K562 (cell line): ENCODE measurements around the gene ZNF195. TPM values are rescaled to one million over a fixed set of nuclear protein-coding genes. Genes with fewer than 3 reads are reported as not detected.
A peak's percentile ranks its signal among the peaks of the same experiment; 100 is the strongest.

Source experiments
- CHD2 ChIP-seq: IDR thresholded peaks from 2 replicates; pipeline ENCODE4 v1.6.1; 2011; ENCODE audit warnings: low read depth, low read length
- FOXM1 ChIP-seq, 2 experiments: fragments of 450-650 bp in 1 of 2; sonication (generic) in 1 of 2; formaldehyde crosslinking in 1 of 2; IDR thresholded peaks; 2 replicates each; pipeline versions ENCODE4 v1.6.1 to v1.9.0; 2017 to 2022; ENCODE audit warnings: low read depth in 2 of 2, mild to moderate bottlenecking in 2 of 2, missing genetic modification reagents in 1 of 2, moderate library complexity in 1 of 2
- HDAC6 ChIP-seq: IDR thresholded peaks from 2 replicates; pipeline ENCODE4 v1.6.1; 2012; ENCODE audit warnings: low read depth, mild to moderate bottlenecking, control low read depth, inconsistent platforms, low read length, moderate library complexity
- HNRNPUL1 ChIP-seq: fragments of 200-400 bp; formaldehyde crosslinking; IDR thresholded peaks from 2 replicates; pipeline ENCODE4 v1.6.1; 2017; ENCODE audit warnings: low read length
- KDM2B ChIP-seq: fragments of 250-450 bp; sonication (Bioruptor Pico); IDR thresholded peaks from 2 replicates; pipeline ENCODE4 v1.8.0; 2021; ENCODE audit warnings: mild to moderate bottlenecking, moderate library complexity
- KLF13 ChIP-seq: fragments of 450-650 bp; IDR thresholded peaks from 2 replicates; pipeline ENCODE4 v1.6.1; 2016; ENCODE audit warnings: missing genetic modification characterization, low read depth, mild to moderate bottlenecking, missing compliant biosample characterization, moderate library complexity, borderline replicate concordance
- MCM3 ChIP-seq: fragments of 450-650 bp; IDR thresholded peaks from 2 replicates; pipeline ENCODE4 v1.6.1; 2016
- MEF2D ChIP-seq: conservative IDR thresholded peaks from 2 replicates; pipeline ENCODE4 v1.6.1; 2016; ENCODE audit warnings: low read depth, missing genetic modification characterization, missing compliant biosample characterization
- PCBP1 ChIP-seq: fragments of 200-400 bp; formaldehyde crosslinking; IDR thresholded peaks from 2 replicates; pipeline ENCODE4 v1.6.1; 2018; ENCODE audit warnings: mild to moderate bottlenecking, low read depth, low read length; ENCODE audit not compliant: poor library complexity, severe bottlenecking
- PHF20 ChIP-seq: fragments of 450-650 bp; IDR thresholded peaks from 2 replicates; pipeline ENCODE4 v1.6.1; 2018; ENCODE audit not compliant: partially characterized antibody
- SREBF1 ChIP-seq: fragments of 150-350 bp; IDR thresholded peaks from 2 replicates; pipeline ENCODE4 v1.6.1; 2014; ENCODE audit warnings: antibody characterized with exemption, low read depth, low read length, borderline replicate concordance
- ZNF175 ChIP-seq: fragments of 200-800 bp; sonication (Bioruptor generic); IDR thresholded peaks from 2 replicates; pipeline ENCODE4 v1.6.1; 2016; ENCODE audit warnings: low read depth, mild to moderate bottlenecking, missing genetic modification characterization, missing compliant biosample characterization
- ZNF436 ChIP-seq: fragments of 250-450, 450-650 bp; sonication (Bioruptor Pico); formaldehyde crosslinking; IDR thresholded peaks from 2 replicates; pipeline ENCODE4 v1.7.0; 2020; ENCODE audit warnings: mild to moderate bottlenecking
- ZNF699 ChIP-seq: fragments of 250-450 bp; sonication (Bioruptor Pico); IDR thresholded peaks from 2 replicates; pipeline ENCODE4 v1.8.0; 2021; ENCODE audit warnings: mild to moderate bottlenecking, moderate library complexity; ENCODE audit not compliant: insufficient replicate concordance
- ZSCAN29 ChIP-seq: fragments of 450-650 bp; IDR thresholded peaks from 2 replicates; pipeline ENCODE4 v1.6.1; 2017
- polyA plus RNA-seq, 8 experiments: library from polyadenylated mRNA; depleted of rRNA in 4 of 8; stranded (reverse) in 5 of 8; unstranded in 3 of 8; fragments of >200 nt; fragmentation: Nextera tagmentation in 2 of 8; fragmentation: Illumina TruSeq in 1 of 8; extraction: Ambion mirVana in 2 of 8; extraction: Trizol in 1 of 8; gene quantifications; 2 replicates each; pipeline versions ENCODE4 v1.2.1 to v1.2.3, GENCODE V29; 2011 to 2014; ENCODE audit warnings: inconsistent platforms in 1 of 8, missing spikeins in 1 of 8
- total RNA-seq, 7 experiments: library from RNA; depleted of rRNA in 6 of 7; stranded (reverse); fragments of >200 nt in 6 of 7; fragmentation: Illumina TruSeq in 2 of 7; extraction: Trizol in 2 of 7; gene quantifications; 2 replicates each; pipeline versions ENCODE4 v1.2.1 to v1.2.3, GENCODE V29; 2011 to 2021; ENCODE audit warnings: low replicate concordance in 1 of 7
- TF ChIP-seq, protein P1 (sequence below): fragments of 450-650 bp; IDR thresholded peaks from 2 replicates; pipeline ENCODE4 v1.6.1; 2016; ENCODE audit warnings: low read depth, mild to moderate bottlenecking, moderate library complexity
- TF ChIP-seq, protein P2 (sequence below), 2 experiments: fragments of 450-650 bp; IDR thresholded peaks; 2 replicates each; pipeline ENCODE4 v1.6.1; 2016
- TF ChIP-seq, protein P3 (sequence below), 2 experiments: fragments of 450-650 bp; conservative IDR thresholded peaks; 2 replicates each; pipeline ENCODE4 v1.6.1; 2017; ENCODE audit warnings: mild to moderate bottlenecking in 2 of 2, moderate library complexity in 2 of 2
- TF ChIP-seq, protein P4 (sequence below): IDR thresholded peaks from 2 replicates; pipeline ENCODE4 v1.6.1; 2016; ENCODE audit warnings: missing genetic modification characterization, missing compliant biosample characterization
- TF ChIP-seq, protein P5 (sequence below): fragments of 250-450 bp; sonication (Bioruptor Pico); IDR thresholded peaks from 2 replicates; pipeline ENCODE4 v1.4.0; 2020

ZNF195 gene
- total and polyA plus RNA-seq, 9 of the 15 experiments (the other 6 are each of a cell fraction or from before 2014, with no cell fraction given), result 42.1 to 75.5 (median 60.4) TPM

DNA sequence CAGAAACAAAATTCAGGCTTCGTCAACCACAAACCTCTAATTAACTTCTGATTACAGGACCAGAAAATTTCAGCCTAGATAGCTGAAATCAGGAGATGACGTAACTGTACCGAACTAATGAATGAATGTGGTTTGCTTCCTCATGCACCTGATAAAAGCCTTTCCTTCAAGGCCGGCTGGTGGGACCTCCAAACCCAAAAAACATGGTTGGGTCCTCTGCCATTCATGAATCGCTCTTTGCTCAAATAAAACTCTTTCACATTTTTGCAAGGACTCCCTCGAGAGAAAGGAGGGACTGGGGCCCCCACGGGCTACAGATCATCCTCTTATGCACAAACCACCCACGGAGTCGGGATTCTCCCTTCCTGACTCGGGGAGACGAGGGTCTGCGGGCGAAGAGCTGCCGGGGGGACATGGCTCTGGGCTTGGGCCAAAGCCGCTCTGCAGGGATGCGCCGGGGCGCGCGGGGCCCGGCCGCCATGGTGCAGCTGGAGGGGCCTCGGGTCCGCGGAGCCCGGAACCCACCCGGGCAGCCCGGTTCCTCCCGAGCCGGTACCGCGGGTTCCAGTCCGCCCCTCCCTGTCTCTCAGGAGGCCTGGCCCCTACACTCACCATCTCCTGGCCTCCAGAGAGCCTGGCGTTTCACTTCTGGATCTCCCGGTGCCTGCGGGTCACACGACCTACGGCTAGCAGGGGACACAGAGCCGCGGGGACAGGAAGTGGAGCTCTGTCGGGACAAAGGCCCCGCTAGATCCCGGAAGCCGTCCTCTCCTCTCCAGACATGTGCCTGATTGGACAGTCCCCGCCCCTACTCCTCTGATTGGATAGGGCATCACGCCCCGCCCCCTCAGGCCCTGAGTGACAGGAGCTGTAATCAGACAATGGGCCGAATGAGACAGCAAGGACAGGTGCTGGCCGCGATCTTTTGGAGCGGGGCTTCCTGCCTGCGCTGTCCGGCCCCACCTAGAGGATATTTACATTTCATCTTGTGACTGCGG is at the start of gene ZNF195 (continued):
- TF ChIP-seq ZNF175 (CRISPR knock-in tag), result 0 out of 2 replicates have a peak, but pooled peaks have one; percentile 31
- TF ChIP-seq ZNF436, result no peak
- TF ChIP-seq SREBF1, result no peak
- TF ChIP-seq MCM3, result no peak
- no peak for TF ChIP-seq KLF13 (tag)
- TF ChIP-seq HDAC6, result no peak
- TF ChIP-seq, protein P1, sequence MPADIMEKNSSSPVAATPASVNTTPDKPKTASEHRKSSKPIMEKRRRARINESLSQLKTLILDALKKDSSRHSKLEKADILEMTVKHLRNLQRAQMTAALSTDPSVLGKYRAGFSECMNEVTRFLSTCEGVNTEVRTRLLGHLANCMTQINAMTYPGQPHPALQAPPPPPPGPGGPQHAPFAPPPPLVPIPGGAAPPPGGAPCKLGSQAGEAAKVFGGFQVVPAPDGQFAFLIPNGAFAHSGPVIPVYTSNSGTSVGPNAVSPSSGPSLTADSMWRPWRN, result no peak
- TF ChIP-seq, protein P2, sequence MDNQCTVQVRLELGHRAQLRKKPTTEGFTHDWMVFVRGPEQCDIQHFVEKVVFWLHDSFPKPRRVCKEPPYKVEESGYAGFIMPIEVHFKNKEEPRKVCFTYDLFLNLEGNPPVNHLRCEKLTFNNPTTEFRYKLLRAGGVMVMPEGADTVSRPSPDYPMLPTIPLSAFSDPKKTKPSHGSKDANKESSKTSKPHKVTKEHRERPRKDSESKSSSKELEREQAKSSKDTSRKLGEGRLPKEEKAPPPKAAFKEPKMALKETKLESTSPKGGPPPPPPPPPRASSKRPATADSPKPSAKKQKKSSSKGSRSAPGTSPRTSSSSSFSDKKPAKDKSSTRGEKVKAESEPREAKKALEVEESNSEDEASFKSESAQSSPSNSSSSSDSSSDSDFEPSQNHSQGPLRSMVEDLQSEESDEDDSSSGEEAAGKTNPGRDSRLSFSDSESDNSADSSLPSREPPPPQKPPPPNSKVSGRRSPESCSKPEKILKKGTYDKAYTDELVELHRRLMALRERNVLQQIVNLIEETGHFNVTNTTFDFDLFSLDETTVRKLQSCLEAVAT (IDR thresholded peaks at IDR 0.05), result peak in 1 of 2 experiments; percentile 66; a peak in 1 of 4 replicates
- TF ChIP-seq CHD2, result peak; percentile 71
- no peak for TF ChIP-seq MEF2D (tag)
- TF ChIP-seq, protein P3, sequence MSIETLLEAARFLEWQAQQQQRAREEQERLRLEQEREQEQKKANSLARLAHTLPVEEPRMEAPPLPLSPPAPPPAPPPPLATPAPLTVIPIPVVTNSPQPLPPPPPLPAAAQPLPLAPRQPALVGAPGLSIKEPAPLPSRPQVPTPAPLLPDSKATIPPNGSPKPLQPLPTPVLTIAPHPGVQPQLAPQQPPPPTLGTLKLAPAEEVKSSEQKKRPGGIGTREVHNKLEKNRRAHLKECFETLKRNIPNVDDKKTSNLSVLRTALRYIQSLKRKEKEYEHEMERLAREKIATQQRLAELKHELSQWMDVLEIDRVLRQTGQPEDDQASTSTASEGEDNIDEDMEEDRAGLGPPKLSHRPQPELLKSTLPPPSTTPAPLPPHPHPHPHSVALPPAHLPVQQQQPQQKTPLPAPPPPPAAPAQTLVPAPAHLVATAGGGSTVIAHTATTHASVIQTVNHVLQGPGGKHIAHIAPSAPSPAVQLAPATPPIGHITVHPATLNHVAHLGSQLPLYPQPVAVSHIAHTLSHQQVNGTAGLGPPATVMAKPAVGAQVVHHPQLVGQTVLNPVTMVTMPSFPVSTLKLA (conservative IDR thresholded peaks at IDR 0.05), result peak; percentile 90 to 94
- TF ChIP-seq, protein P4, sequence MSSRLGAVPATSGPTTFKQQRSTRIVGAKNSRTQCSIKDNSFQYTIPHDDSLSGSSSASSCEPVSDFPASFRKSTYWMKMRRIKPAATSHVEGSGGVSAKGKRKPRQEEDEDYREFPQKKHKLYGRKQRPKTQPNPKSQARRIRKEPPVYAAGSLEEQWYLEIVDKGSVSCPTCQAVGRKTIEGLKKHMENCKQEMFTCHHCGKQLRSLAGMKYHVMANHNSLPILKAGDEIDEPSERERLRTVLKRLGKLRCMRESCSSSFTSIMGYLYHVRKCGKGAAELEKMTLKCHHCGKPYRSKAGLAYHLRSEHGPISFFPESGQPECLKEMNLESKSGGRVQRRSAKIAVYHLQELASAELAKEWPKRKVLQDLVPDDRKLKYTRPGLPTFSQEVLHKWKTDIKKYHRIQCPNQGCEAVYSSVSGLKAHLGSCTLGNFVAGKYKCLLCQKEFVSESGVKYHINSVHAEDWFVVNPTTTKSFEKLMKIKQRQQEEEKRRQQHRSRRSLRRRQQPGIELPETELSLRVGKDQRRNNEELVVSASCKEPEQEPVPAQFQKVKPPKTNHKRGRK, result no peak
- peak; percentile 32 for TF ChIP-seq PCBP1
- TF ChIP-seq, protein P5, sequence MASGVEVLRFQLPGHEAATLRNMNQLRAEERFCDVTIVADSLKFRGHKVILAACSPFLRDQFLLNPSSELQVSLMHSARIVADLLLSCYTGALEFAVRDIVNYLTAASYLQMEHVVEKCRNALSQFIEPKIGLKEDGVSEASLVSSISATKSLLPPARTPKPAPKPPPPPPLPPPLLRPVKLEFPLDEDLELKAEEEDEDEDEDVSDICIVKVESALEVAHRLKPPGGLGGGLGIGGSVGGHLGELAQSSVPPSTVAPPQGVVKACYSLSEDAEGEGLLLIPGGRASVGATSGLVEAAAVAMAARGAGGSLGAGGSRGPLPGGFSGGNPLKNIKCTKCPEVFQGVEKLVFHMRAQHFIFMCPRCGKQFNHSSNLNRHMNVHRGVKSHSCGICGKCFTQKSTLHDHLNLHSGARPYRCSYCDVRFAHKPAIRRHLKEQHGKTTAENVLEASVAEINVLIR (CRISPR knock-in tag), result no peak
- TF ChIP-seq ZNF699 (CRISPR knock-in tag), result no peak
- no peak for TF ChIP-seq HNRNPUL1
- TF ChIP-seq FOXM1 (IDR thresholded peaks at IDR 0.05; ENCODE audit: low read depth), result no peak
- TF ChIP-seq FOXM1 (CRISPR knock-in tag; IDR thresholded peaks at IDR 0.05; ENCODE audit: low read depth), result 0 out of 2 replicates have a peak, but pooled peaks have one; percentile 38
- TF ChIP-seq PHF20, result peak; percentile 94
- TF ChIP-seq KDM2B, result no peak
- TF ChIP-seq ZSCAN29, result no peak; the same call in 1 of the 2 replicates
